Limb (tissue), 2 donors: ENCODE measurements around the gene RSRC2.
"Not testable (repeated sequence)": the region's sequence is repeated elsewhere in the genome, so short reads cannot be mapped to it uniquely, and the experiment has no call there.

Experiments
- DNase-seq, 2 donors: peaks; one replicate each; pipeline ENCODE4 v3.0.0-alpha.2; 2016; ENCODE audit errors: extremely low spot score in 2 of 2

RSRC2 gene

DNA sequence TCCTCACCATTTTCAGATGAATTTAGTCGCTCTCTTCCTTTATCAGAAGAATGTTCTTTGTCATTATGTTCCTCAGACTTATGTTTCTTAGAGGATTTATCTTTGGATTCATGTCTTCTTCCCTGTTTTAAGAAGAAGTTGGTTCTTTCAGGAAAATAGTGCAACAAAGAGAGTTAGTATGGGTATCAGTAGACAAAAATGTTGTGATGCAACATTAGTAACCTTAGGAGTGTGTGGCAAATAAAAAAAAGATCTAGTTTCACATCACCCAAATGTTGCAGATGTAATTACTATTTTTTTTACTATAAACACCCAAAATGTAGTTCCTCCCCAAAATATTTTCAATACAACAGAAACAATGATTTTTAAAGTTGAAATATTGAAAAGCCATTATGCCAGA lies 7.8 kb downstream of the RSRC2 start:
- DNase-seq = no peak

- DNase-seq = no peak
These were observed 8.9 kb downstream of the RSRC2 start for GRCh38 chr12:122517877-122518276.

DNA sequence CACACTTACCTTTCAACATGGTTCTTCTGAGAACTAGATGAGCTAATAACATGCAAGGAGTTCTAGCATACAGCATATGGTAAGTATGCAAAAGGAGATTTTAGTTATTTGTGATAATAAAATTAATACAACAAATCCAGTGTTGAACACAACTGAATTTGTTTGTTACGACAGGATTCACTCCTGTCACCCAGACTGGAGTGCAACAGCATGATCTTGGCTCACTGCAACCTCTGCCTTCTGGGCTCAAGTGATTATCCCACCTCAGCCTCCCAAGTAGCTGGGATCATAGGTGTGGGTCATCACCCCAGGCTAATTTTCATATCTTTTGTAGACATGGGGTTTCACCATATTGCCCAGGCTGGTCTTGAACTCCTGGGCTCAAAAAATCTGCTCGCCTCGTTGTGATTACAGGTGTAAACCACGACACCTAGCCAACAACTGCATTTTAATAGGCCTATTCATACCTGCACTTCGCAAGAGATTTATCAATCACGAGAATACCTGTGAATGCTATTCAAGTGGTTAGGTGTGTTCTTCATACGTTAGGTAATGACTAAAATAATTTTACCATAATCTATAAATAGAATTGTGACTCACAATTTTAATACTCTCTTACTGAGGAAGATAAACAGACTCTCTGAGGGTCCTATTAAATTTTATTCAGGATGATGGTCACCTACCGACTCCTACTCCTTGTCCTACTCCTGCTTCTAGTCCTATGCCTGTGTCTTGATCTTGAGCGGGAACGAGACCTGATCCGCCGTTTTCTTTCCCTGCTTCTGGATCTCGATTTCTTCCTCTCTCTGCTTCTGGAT lies 10.0 kb downstream of the RSRC2 start:
- DNase-seq = no peak

DNA sequence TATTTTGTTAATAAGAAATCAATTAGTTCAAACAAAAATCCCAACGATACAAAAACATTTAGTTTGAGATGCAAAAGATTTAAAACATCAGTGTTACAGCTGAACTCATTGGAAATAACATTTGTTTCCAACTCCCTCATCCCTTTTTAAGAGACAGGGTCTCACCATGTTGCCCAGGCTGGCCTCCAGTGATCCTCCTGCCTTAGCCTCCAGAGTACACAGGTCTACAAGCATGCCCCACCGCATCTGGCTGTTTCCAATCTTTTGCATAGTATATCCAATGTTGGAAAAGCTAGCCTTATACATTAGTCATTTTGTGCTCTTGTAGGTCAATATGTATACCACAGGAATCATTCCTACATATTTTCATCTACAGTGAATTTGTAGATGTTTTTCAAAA lies 11.5 kb downstream of the RSRC2 start:
- no peak for DNase-seq

DNA sequence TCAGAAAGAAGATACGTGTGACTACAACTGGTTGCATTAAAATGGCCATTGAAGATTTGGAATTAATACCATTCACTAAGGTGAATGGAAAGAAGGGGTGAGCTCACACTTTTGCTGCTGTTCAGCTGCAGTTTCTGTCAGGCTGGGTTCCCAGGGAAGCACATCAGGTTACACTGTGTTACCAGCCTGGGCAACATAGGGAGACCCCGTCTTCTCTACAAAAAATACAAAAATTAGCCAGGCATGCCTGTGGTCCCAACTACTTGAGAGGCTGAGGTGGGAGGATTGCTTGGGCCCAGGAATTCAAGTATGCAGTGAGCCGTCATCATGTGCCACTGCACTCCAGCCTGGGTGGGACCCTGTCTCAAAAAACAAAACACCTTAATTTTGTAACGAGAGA lies 13.1 kb downstream of the RSRC2 start:
- no peak for DNase-seq

GRCh38 chr12:122513028-122513427 lies 13.7 kb downstream of the RSRC2 start:
- DNase-seq = not testable (repeated sequence)

- no peak for DNase-seq
These were observed 18.6 kb downstream of the RSRC2 start for GRCh38 chr12:122508163-122508562.

- DNase-seq = no peak
These were observed 20.3 kb downstream of the RSRC2 start for GRCh38 chr12:122506393-122506938.

DNA sequence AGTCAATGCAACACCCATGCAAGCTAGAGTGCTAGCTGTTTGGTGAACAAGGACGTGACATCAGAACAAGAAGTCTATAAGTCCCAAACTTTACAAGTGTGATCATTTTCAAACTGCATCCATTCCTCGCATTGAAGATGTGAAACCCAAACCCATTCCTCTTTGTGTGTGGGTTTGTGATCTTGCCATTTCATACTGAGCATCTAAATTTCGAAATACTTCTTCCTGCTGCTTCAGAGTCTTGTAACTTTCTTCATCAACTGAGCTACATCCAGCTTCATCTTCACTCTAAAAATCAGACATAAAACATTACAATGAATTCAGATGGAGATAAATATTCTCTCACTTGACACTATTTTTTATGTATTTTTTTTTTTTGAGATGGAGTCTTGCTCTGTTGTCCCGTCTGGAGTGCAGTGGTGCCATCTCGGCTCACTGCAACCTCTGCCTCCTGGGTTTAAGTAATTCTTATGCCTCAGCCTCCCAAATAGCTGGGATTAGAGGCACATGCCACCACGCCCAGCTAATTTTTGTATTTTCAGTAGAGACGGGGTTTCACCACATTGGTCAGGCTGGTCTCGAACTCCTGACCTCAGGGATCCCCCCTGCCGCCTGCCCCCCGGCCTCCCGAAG lies 21.2 kb downstream of the RSRC2 start:
- no peak for DNase-seq

DNA sequence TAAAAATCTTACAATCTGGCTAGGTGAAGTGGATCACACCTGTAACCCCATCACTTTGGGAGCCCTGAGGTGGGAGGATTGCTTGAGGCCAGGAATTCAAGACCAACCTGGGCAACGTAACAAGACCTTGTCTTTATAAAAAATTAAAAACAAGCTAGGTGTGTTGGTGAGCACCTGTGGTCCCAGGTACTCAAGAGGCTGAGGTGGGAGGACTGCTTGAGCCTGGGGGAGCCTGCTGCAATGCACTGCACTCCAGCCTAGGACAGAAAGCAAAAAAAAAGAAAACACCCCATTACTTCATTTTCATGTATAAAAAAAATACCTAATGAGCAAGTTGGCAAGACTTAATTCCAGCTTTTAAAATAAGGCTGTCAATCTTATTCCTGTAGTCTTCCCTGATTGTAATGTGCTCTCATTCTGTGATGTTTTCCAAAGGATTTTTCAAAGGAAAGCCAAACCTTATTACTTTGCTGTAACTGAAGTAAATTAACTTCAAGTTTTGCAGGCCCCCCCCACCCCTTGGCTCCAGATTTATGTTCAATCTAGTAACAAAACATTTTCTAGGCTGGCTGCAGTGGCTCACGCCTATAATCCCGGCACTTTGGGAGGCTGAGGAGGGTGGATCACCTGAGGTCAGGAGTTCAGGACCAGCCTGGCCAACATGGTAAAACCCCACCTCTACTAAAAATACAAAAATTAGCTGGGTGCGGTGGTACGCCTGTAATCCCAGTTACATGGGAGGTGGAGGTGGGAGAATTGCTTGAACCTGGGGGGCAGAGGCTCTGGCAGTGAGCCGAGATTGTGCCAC lies 22.7 kb downstream of the RSRC2 start:
- DNase-seq = no peak

DNA sequence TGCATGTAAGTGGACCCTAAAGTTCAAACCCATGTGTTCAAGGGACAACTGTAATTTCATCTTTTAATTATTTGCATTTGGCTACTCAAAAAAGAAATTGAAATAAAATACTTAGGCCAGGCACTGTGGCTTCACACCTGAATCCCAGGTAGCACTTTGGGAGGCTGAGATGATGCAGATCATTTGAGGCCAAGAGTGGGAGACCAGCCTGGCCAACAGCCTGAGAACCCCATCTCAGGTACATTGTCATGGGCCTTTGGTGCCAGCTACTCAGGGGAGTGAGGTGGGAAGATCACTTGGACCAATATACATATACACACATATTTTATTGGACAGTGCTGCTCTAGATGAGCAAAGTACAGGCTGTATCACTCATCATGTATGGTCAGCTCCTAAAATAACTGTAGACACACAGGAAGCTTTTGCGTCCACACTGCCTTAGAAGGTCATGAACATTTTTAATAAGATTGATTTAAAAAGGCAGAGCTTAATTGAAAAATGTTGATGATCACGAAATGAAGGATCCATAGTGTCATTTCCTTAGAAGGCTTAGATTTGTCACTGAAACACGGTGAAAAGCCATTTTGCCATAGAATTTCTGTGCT lies 23.5 kb downstream of the RSRC2 start:
- DNase-seq = no peak

DNA sequence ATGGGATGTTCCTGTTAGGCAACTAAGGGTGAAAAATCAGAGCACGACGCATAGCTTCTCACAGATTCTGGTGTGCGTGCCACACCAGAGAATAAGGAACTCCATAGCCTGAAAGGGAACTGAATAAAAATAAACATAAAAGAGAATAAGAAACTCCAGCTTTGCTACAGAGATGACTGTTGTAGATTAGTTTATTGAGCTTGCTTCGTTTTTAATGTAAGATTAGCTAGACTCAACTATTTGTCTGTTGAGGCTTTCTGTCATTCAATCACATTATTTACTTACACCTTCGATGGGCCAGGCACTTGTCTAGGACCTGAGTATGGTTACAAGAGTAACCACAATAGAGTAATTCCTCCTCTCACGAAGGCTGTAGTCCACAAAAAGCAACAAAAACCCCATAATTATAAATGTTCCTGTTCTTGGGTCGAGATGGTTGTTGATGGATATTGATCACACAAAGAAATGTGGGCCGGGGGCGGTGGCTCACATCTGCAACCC lies 25.2 kb downstream of the RSRC2 start:
- no peak for DNase-seq

DNA sequence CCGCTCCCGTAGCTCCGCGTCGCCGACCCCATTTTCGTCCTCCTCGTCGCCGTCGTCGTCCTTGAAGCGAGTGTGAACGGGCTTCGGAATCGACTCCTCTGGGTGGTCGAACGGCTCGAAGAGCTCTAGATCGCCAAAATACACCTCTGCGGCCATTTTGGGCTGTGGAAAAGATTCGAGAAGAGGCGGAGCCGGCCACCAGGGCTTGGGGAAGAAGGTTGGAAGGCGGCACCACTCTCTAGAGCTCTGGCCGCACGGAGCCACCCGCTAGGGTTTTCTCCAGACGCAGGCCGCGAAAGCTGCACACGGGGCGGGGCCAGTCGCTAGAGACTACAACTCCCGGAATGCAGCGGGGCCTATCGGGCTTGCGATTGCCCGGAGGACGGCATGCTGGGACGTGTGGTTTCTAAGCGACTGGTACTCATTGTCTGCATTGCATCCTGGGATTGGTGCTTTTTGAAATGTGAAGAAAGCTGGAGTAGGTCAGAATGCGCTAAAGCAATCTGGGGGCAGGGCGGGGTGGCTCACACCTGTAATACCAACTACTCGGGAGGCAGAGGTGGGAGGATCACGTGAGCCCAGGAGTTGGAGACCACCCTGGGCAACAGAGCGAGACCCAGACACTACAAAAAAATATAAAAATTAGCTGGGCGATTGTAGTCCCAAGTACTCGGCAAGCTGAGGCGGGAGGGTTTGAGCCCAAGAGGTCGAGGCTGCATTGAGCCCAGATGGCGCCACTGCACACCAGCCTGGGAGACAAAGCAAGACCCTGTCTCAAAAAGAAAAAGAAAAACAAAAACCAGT lies 25.8 kb downstream of the RSRC2 start, which contains the start of gene ZCCHC8:
Gene ZCCHC8, minus strand, starts transcription at position 248 of the 804 bp plus-strand sequence. Its CDS starts 92 bp downstream, at position 156.
- DNase-seq = peak; percentile 97 to 99

DNA sequence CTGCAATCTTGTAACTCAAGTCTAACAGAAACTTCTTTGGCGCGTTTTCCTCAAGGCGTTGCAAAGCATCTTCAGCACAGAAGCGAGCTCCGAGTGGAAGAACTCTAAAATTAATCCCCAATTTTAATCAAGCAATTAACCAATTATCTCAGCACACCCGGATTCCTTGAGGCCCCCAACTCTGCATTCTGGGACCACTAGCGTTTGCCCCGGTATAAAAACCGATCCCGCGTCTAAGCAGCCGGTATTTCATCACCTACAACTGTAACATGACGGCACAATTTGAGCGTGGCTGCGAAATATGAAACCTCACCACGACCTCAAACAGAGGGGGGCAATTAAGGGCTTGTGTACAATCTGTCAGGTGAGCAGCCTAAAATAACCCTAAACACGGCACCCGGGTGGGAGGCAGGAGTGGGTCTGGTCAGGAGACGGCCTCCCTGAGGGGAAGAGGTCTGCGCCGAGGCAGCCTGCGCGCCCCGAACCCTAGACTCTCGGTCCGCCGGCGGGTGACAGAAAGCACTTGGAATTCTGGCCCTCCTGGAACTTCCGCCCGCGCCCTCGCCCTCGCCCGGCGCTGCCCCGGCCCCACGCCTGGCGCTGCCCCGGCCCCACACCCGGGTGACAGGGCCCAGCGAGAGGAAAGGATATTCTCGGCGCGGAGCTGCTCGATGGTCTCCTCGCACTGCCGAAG lies 26.6 kb downstream of the RSRC2 start:
- peak in 1 of 2 donors; percentile 7 for DNase-seq

DNA sequence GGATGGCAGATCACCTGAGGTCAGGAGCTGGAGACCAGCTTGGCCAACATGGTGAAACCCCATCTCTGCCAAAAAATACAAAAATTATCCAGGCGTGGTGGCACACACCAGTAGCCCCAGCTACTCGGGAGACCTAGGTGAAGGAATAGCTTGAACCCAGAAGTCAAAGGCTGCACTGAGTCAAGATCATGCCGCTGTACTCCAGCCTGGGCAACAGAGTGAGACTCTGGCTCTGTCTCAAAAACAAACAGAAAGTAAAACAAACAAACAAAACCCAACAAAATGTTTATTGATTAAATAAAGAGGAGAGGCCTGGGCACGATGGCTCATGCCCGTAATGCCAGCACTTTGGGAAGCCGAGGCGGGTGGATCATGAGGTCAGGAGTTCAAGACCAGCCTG lies 31.5 kb downstream of the RSRC2 start:
- DNase-seq = no peak

GRCh38 chr12:122493222-122493621 lies 33.5 kb downstream of the RSRC2 start:
- DNase-seq = not testable (repeated sequence)

- no peak for DNase-seq
These were observed 34.7 kb downstream of the RSRC2 start for GRCh38 chr12:122491991-122492390.

GRCh38 chr12:122489038-122489437 lies 37.7 kb downstream of the RSRC2 start:
- DNase-seq = no peak

GRCh38 chr12:122487807-122488206 lies 38.9 kb downstream of the RSRC2 start:
- not testable (repeated sequence) for DNase-seq
